ENCODE data around the gene TBC1D8.
"Not testable (repeated sequence)": the region's sequence is repeated elsewhere in the genome, so short reads cannot be mapped to it uniquely, and the experiment has no call there.

The TBC1D8 gene

GRCh38 chr2:101057051-101057933, 93.9 kb downstream of the TBC1D8 start:
- DNase-seq = no peak

- no peak for DNase-seq
Observed at GRCh38 chr2:101053117-101053516, 98.1 kb downstream of the TBC1D8 start.

DNA sequence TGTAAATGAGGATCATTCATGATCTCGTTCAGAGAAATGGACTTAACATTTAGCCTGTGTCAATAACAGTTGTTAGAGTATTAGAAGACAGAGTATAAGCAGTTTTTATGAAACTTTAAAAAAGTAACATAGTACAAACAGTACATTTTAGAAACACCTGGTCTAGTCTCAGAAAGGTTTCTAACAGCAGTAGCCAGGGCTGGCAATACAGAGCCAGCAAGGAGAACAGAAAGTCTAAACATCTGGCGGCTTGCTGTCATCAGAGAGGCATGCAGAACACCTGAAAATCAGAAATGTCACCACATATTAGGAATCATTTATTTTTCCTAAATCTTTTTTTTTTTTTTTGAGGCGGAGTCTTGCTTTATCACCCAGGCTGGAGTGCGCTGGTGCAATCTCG, 99.0 kb downstream of the TBC1D8 start:
- no peak for DNase-seq

GRCh38 chr2:101050886-101051285, 100.3 kb downstream of the TBC1D8 start:
- not testable (repeated sequence) for DNase-seq

DNA sequence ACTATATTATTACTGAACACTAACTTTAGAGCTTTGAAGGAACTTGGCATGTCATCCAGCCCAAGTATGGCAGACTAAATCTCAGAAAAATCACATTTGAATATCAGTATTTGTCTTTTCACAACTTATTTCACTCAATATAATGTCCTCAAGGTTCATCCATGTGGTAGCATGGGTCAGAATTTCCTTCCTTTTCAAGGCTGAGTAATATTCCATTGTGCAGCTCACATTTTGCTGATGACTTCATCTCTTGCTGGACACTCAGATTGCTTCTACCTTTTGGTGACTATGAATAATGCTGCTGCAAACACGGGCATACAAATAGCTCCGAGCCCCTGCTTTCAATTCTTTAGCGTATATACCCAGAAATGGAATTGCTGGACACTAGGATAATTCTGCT, 102.4 kb downstream of the TBC1D8 start:
- no peak for DNase-seq

DNA sequence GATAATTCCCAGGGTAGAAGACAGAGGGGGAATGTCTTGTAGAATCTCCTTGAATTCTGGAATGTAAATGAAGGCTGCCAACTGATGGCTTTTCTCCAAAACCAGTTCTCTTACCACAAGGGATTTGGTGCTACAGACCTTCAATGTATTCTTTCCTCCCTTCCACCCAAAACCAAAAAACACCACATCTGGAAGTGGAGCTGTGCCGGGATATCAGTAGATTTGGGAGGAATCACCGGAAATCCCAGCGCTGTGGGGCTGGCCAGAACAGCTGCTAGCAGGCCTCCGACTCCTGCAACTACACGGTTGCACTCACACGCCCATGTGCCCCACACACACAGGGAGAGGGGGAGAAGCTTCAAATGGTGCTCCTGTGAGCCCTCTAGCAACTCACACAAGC, 103.4 kb downstream of the TBC1D8 start:
- DNase-seq = no peak

DNA sequence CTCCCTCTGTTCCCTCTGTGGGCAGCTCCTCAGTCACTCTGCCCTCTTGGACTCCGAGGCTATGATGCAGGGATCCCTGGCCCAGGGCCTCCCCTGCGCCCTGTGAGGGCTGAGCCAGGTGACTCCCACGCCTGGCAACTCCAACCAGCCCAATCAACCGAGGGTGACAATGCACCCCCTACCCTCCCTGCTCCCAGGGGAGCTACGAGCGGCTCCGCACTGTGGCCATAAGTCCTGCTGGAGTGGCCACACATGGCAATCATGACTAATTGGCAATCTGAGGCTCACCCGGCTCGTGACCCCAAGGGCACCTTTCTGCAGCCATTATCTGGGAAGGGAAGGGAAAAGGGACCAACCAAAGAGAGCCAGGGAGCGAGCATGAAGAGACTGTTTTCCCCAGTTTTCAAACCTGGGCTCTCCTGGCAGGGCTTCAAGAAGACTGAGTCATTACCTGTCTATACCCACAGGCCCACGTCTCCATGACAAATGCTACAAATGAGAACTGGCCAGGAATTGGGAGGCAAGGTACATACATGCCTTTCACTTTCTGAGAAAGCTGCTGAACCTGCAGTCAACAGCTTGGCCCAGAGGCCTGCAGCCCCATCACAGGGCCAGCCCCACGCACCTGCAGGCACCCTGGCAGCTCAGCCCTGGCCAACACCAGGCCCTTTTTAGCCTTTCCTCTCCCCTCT, 104.0 kb downstream of the TBC1D8 start:
- no peak for DNase-seq

DNA sequence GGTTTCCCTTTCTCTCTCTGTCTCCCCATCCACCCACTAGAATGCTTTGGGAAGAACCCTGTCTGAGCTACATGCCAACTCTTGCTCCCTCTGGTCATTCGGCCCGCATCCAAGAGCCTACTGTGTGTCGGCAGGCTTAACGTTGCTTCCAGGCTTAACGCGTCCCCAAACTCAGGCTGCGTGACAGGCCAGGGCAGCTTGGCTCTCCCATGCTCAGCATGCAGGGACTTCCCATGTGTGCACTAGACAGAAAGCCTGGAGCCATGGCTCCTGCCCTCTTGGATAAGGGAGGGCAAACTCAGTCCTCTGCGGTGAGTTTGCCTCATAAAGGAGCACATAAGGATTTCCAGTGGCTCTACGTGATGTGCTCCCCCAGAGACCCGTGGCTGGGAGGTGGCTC, 105.9 kb downstream of the TBC1D8 start:
- no peak for DNase-seq

- DNase-seq = no peak
Observed at GRCh38 chr2:101041413-101041812, 109.8 kb downstream of the TBC1D8 start.

- DNase-seq = no peak
Observed at GRCh38 chr2:101040761-101041160, 110.4 kb downstream of the TBC1D8 start.

DNA sequence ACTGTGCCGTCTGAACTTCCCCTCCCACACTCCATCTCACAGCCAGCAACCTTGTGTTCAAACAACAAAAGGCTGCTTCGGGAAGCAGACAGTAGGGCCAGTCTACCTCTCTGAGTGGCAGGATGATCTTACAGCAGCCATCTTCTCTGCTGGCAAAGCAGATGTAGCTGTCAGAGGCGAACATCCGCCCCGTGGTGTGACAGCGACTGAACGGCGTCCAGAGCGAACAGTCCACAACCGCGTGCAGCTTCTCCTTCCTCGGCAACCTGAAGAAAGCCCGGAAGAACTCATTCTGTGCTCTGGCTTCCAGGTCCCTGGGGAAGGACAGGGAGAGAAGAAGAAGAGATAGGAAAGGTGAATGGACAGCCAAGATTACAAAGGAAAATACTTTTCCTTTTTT, 111.1 kb downstream of the TBC1D8 start:
- DNase-seq = no peak

DNA sequence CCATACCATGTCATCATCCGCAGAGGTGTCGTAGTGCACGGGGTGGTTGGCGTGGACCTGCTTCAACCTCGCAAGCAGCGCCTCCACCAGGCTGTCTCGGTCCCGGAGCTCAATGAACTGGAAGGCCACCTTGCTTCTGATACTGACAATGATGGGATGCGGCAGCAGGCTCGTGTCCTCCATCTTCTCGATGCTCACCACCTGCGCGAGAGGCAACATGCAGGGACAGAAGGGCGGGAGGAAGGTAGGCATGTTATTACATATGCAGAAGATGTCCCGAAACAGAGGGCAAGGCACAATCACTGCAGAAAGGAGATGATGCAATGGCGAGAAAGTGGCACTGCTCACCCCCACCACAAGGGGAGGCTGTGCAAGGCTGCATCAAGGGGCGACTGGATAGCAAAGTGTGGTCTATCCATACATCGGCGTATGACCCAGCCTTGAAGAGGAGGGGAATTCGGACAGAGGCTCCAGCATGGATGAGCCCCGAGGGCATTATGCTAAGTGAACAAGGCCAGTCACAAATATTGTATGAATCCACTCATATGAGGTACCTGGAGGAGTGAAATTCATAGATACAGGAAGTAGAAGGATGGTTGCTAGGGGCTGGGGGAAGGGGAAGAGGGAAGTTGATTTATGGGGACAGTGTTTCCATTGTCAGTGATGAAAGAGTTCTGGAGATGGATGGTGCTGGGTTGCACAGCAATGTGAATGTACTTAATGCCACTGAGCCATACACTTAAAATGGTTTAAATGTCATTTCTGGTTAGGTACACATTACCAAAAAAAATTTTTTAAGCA, 112.5 kb downstream of the TBC1D8 start:
- no peak for DNase-seq

GRCh38 chr2:101037161-101037755, 113.9 kb downstream of the TBC1D8 start:
- DNase-seq = no peak

GRCh38 chr2:101036562-101036961, 114.6 kb downstream of the TBC1D8 start:
- no peak for DNase-seq

DNA sequence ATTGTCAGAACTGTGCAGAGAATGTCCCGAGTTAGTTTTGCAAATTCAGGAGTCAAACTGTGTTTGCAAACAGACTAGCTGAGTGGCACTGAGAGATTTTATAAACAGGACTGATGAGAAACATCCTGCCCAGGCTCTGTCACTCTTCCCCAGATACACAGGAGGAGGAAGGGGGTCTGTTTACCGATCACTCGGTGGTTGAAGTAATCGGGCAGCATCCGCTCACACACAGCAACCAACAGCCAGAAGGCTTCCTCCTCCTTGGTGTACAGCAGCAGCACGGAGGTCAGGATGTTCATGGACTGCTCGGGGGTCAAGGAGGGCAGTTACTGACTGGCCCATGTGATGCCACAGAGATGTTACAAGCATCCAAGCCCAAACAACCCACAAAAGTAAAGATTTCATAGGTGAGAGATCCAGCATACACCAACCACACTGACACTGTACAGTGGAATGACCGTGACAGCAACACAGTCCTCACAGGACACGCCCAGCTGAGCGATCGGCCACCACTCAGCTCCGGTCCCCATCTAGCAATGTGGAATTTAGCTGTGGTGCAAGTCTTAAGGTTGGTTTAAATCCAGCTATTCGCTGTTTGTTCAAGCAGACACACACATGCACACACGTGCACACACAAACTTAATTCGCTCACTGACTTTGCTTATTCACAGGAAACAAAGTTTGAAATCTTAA, 119.0 kb downstream of the TBC1D8 start:
- DNase-seq = no peak

- no peak for DNase-seq
Observed at GRCh38 chr2:101030866-101031554, 120.2 kb downstream of the TBC1D8 start.

DNA sequence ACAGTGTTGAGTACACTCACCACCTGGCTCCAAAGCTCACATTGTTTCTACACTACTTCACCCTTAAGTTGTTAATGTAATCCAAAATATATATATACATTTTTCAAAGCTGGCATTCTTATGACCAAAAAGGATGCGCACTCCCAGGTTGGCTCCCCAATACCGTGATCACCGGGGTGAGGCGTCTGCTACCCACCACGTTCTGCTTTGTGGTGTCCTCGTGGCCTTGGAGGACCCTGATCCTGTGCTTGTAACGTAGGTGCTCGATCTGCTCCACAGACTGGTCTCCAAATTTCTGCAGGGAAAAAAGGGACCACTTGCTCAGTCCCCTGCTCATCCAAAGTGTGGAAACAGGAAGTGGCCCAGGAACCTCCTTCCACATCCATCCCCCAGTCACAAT, 123.3 kb downstream of the TBC1D8 start:
- DNase-seq = no peak

- no peak for DNase-seq
Observed at GRCh38 chr2:101026923-101027469, 124.2 kb downstream of the TBC1D8 start.

DNA sequence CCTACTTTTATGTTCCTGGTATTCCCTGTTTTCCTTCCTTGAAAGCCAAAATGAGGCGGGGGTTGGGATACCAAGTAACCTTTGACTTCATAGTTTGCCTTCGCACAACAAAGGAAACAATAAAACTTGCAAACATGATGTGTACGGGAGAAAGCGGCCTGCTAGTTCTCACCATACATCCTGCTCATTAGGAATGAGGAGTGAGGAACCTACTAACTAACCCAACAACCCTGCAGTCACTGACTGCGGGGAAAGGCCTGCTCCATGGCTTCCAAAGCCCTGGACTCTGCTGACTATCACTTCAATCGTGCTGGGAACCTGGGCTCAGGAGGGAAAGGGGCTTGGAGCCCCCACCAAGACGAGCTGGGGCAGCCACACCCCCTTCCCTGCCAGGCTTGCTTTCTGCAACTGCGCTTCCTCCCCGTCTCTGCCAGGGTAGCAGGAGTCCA, 124.9 kb downstream of the TBC1D8 start:
- DNase-seq = no peak

DNA sequence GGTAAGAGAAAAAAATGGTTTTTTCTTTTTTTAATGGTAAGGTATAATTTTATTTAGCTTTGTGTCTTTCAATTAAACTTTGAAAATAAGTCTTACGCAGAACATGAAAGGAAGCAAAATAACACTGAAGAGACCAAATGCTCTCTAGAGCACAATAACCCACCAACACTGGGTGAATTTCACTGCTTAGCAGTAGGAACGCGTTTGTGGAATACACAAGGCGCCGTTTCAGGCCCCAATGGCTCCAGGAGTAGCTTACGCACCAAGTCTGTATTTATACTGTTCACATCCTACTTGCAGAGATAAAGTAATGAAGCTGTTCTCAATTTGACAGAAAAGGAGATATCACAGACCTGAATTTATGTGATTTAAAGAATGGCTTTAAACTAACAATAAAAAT, 125.6 kb downstream of the TBC1D8 start:
- DNase-seq = no peak

DNA sequence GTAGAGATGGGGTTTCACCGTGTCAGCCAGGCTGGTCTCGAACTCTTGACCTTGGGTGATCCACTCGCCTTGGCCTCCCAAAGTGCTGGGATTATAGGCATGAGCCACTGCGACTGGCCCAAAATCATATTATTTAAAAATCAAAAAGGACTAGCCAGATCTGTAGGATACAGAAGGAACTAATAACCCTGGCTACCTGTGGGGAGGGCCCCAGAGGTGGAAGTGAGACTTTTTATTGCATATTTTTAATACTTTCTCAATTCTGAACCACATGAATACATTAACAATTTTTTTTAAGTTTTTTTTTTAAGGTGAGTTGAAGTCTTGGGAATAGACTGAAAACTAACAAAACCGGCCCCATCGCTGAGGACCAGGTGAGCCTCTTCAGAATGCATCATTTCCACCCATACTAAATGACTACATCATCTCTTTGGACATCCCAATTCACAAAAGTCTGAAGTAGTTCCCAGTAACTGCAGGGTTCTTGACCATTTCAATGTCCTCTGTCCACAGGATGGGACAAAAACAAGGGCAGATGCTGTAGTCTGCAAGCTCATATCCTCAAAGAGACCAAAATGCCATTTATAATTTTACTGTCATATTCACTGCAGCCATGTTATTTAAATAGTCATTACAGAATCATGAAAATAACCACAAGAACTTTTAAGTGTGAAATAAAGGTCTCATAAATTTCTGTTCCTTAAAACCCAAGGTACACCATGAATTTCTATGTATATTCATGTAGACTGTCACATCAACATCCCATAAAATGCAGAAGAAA, 127.7 kb downstream of the TBC1D8 start:
- no peak for DNase-seq
